Measurements from ENCODE around the gene JHY.
A peak's percentile ranks its signal among the peaks of the same experiment; 100 is the strongest.

JHY gene

GRCh38 chr11:122954455-122954854, 71.9 kb downstream of the JHY start:
- no peak for DNase-seq

DNA sequence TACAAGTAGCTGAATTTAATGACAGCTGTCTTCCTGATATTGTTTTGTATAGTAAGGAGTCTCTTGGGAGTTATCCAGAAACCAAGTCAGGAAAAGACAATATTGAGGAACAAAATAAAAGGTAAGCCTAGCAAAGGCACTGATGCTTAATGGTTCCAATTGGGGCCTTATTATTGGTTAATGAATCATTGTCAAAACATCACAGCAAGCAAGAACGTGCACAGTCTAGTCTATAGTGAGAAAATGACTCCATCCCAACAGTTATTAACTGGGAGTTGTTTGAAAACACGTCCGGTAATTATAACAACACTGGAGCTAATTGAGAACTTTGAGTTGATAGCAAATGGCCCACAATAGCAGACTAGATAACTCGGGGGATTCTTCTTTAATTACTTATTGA, 81.4 kb downstream of the JHY start:
- DNase-seq, result no peak

DNA sequence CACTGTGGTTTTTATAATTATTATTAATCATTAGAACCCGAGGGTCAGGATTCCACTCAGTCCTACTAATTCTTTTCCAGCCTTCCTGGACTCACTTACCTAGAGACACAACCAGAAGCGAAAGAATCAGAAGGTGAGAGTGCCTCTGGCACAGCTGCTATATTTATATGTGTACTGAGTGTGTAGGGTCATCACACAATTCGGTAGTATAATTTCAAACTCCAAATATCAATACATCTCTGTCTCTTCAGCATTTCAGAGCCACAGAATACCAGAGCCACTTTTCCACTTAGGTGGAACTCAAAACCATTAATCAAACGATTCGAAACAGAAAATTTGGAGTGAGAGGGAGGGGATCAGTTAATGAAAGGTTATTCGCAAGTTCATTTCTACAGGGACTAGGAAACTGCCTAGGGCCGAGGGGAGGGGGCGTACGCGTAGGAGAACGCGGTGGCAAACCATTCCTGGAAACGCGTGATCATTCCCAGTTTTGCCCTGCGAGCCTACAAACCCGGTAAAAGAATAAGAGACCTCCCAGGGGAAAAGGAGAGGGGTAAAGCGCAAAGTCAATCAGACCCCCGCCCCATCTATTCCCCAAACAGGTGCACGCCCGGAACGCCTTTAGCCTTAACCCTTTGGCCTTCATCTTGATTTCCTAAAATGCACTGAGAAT, 93.6 kb downstream of the JHY start:
- DNase-seq, result no peak

GRCh38 chr11:122976734-122977469, 94.3 kb downstream of the JHY start:
- no peak for DNase-seq

GRCh38 chr11:122977470-122978298, 95.1 kb downstream of the JHY start:
- DNase-seq, result no peak

DNA sequence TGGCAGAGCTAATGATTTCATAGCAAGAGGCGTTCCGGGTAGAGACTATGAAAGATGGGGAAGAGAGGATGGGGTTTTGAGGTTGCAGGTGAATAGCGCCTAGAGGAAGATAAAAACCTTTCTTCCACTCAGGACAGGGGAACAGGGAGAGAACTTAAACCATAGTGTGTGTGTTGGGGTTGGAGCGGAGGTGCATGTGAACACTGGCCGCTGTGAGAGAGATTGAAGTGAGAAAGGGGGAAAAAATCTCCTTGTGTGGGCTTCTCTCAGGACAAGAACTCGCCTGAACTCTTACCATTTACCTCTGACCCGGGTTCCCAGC, 95.7 kb downstream of the JHY start:
- no peak for DNase-seq

DNA sequence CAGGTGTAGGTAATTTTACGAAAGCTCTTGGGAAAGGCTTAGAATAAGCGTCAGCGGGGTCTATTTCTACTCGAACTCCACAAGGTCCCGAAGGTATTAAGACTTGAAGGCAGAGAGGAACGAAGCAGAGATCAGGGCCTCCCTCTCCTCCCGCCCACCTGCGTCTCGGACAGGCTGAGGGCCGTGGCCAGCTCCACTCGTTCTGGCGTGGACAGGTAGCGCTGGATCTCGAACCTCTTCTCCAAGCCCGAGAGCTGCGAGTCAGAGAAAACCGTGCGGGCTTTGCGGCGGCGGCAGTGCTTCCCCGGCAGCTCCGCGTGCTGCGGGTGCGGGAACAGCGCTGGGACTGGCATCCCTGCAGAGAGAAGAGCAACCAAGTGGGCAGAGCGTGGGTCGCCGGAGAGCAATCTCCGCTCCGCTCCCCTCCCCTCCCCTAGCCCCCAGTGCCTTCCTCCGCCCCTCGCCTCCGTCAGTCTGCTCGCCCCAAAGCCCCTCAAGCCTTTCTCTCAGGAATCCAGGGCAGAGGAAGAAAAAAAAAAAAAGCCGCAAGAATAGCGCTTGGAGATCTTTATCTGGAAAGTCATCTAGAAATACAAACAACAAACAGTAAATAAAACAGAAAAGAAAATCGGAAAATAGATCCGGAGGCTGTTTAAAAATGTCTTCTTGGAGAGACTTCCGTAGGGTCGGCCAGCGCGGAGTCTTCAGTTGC, 96.7 kb downstream of the JHY start:
- DNase-seq, result no peak

DNA sequence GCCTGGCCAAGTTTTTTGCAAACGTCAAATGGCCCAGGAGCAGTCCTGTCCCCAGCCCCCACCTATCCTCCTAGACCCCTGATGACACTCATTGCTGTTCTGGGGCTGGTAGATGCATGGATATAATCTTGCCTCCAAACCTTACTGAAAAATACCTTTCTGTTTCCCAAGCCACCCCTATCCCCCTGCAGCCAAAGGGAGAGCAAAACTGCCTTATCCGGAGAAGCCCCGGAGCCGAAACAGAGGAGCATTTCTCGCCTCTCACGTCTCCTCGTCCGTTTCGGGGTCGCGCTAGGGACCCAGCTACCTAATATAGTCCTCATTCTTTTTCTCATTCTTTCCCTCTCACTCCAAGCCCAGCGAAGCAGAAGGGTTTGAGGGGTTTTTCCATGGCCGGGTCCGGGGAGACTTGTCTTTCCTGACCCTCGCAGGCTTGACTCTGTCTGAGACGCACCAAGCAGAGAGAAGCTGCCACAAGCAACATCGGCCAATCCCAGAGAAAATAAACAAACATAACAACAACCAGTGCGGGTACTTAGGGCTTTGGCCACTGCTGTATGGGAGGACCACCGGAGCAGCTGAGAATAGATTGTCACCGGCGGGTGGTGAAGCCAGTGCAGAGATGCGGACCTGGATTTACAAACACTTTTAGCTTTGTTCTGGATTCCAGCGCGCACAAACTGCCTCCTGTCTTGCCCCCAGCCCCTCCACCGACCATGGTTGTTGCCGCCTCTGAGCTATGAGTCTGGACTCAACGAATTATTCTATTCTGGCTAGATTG, 97.4 kb downstream of the JHY start:
- DNase-seq, result no peak

- DNase-seq, result peak; percentile 51
Measured at GRCh38 chr11:122981388-122982264, 99.1 kb downstream of the JHY start, which contains the start of gene BSX. Gene BSX (minus strand): TSS chr11:122981834. CDS start chr11:122981671, 163 bp downstream.

GRCh38 chr11:122983438-122984185, 101.1 kb downstream of the JHY start:
- DNase-seq, result no peak

GRCh38 chr11:122984186-122985011, 101.8 kb downstream of the JHY start:
- peak; percentile 12 for DNase-seq

DNA sequence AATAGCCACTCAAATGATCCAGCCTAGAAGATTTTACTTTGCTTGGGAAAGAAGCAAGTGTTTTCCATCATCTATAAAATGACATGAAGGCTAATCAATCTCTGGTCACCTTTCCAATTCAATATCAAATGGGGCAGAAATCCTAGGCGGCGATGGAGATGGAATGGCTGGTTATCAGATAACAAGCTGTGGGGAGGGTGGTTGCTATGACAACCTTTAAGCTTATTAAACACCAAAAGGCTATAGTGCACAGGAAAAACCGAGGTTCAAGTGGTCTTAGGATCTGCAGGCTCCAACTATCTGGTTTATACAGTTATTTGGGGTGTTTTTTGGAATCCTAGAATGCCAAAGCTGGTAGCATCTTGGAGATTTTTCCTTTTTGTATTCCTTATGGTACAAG, 113.0 kb downstream of the JHY start:
- no peak for DNase-seq

GRCh38 chr11:122998727-122999366, 116.3 kb downstream of the JHY start:
- DNase-seq, result no peak

DNA sequence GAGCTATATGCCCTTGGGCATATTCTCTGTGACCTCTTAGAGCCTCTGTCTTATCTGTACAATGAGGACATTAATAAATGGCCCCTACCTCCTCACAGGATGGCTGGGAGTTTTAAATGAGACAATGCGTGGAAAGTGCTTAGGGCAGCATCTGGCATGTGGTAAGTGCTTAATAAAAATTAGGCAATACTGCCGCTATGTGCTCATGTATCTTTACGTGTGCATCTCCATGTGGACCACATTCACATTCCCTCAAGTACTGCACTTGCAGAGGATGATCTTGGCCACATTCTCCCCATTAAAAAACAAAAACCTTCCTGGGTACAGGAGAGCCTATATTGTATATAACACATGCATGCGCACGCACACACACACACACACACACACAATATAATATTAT, 118.2 kb downstream of the JHY start:
- DNase-seq, result no peak

DNA sequence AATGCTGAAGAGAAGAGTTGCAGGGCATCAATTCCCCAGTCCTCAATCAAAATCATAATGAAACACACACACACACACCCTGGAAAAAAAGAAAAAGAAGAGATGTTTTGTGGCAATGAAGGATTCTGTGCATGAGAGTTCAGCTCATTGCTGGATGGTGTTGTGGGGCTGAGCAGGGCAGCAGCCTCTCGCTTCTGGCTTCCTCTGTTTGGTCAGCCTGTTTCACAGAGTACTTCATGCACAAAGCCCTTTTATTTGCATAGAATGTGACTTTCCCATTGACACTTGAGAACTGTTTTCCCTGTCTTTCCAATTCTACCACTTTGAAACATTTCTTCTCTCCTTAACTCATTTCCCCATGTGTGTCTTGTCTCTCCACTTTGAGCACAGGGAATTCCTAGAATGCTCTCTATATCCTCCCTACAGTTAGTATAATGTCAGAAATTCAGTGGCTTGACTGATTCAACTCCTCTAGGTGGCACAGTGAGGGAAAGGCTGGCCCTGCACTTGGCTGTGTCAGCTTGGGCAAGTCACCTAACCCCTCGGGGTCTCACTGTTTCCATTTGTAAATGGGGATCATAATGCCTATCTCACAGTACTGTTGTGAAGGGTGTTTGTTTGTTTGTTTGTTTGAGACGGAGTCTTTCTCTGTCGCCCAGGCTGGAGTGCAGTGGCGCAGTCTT, 124.4 kb downstream of the JHY start:
- no peak for DNase-seq

Data from CD4-positive, alpha-beta T cell treated with Interleukin-17A for 4 hours (primary cell).